ENCODE results near the gene SLC9A9. TPM values are rescaled to one million over a fixed set of nuclear protein-coding genes. Genes with fewer than 3 reads are reported as not detected.

The SLC9A9 gene
- total RNA-seq: 10 to 100 TPM; 15.1 to 41.1 (median 20.7) TPM

- TF ChIP-seq CTCF (IDR thresholded peaks at IDR 0.05; ENCODE audit: low read depth): no peak
Observed at GRCh38 chr3:143847787-143848631, at the start of gene SLC9A9. Gene SLC9A9 (minus strand): TSS chr3:143848468. CDS start chr3:143848322, 146 bp downstream.

- TF ChIP-seq CTCF (IDR thresholded peaks at IDR 0.05; ENCODE audit: low read depth): no peak
Observed at GRCh38 chr3:143897576-143898295, 49.5 kb upstream of the SLC9A9 start.

- no peak for TF ChIP-seq CTCF (IDR thresholded peaks at IDR 0.05; ENCODE audit: low read depth)
Observed at GRCh38 chr3:143896486-143896885, 48.2 kb upstream of the SLC9A9 start.

GRCh38 chr3:143895805-143896204 lies 47.5 kb upstream of the SLC9A9 start:
- no peak for TF ChIP-seq CTCF (IDR thresholded peaks at IDR 0.05; ENCODE audit: low read depth)

GRCh38 chr3:143888846-143889245 lies 40.6 kb upstream of the SLC9A9 start:
- no peak for TF ChIP-seq CTCF (IDR thresholded peaks at IDR 0.05; ENCODE audit: low read depth)

GRCh38 chr3:143888166-143888565 lies 39.9 kb upstream of the SLC9A9 start:
- no peak for TF ChIP-seq CTCF (IDR thresholded peaks at IDR 0.05; ENCODE audit: low read depth)

- TF ChIP-seq CTCF (IDR thresholded peaks at IDR 0.05; ENCODE audit: low read depth): no peak
Observed at GRCh38 chr3:143885780-143886427, 37.6 kb upstream of the SLC9A9 start.
